Smooth muscle cell (in vitro differentiated cells): Measurements from ENCODE around the gene DDX41. TPM values are rescaled to one million over a fixed set of nuclear protein-coding genes. Genes with fewer than 3 reads are reported as not detected.

ENCODE experiments used
- DNase-seq: peaks from one replicate; lab custom pipeline; 2025; ENCODE audit not compliant: unreplicated experiment; lab: John Stamatoyannopoulos, UW
- H2AFZ ChIP-seq: fragments of 200-600 bp; sonication (generic); 2 replicates; pipeline ENCODE4 v1.6.0; 2016; ENCODE audit warnings: antibody characterized with exemption, low read depth, mild to moderate bottlenecking
- H3F3A ChIP-seq: fragments of 200-600 bp; sonication (generic); 2 replicates; pipeline ENCODE4 v1.6.0; 2017; ENCODE audit warnings: antibody characterized with exemption, low read depth
- H3K27ac ChIP-seq: fragments of 200-600 bp; sonication (generic); 2 replicates; pipeline ENCODE4 v1.5.1; 2016; ENCODE audit warnings: low read depth, mild to moderate bottlenecking
- H3K27me3 ChIP-seq: fragments of 200-600 bp; sonication (generic); 2 replicates; pipeline ENCODE4 v1.6.1; 2016; ENCODE audit warnings: low read depth, mild to moderate bottlenecking
- H3K36me3 ChIP-seq: fragments of 200-600 bp; sonication (generic); 2 replicates; pipeline ENCODE4 v1.5.1; 2016; ENCODE audit warnings: low read depth
- H3K4me1 ChIP-seq: fragments of 200-600 bp; sonication (generic); 2 replicates; pipeline ENCODE4 v1.5.1; 2016; ENCODE audit warnings: low read depth
- H3K4me2 ChIP-seq: fragments of 200-600 bp; sonication (generic); 2 replicates; pipeline ENCODE4 v1.6.0; 2016; ENCODE audit warnings: mild to moderate bottlenecking
- H3K4me3 ChIP-seq: fragments of 200-600 bp; sonication (generic); 2 replicates; pipeline ENCODE4 v1.5.1; 2016; ENCODE audit warnings: mild to moderate bottlenecking
- H3K79me2 ChIP-seq: fragments of 200-600 bp; sonication (generic); 2 replicates; pipeline ENCODE4 v1.6.0; 2016; ENCODE audit warnings: low read depth, mild to moderate bottlenecking
- H3K9ac ChIP-seq: fragments of 200-600 bp; sonication (generic); 2 replicates; pipeline ENCODE4 v1.6.0; 2016; ENCODE audit warnings: low read depth
- H3K9me3 ChIP-seq: fragments of 200-600 bp; sonication (generic); replicated peaks from 2 replicates; pipeline ENCODE4 v1.5.1; 2016; ENCODE audit warnings: low read depth
- H4K20me1 ChIP-seq: fragments of 200-600 bp; sonication (generic); 2 replicates; pipeline ENCODE4 v1.6.0; 2016; ENCODE audit warnings: low read depth
- CTCF ChIP-seq: fragments of 200-600 bp; sonication (generic); IDR thresholded peaks from 2 replicates; pipeline ENCODE4 v1.5.1; 2017; ENCODE audit warnings: borderline replicate concordance, mild to moderate bottlenecking, antibody characterized with exemption; ENCODE audit not compliant: insufficient read depth, poor library complexity, severe bottlenecking
- WGBS: methylation state at CpG from one replicate; pipeline ENCODE4 v1.1.7; 2016; ENCODE audit warnings: low lambda C conversion rate; 5-methylcytosine and 5-hydroxymethylcytosine counted together
- polyA plus RNA-seq: library from polyadenylated mRNA; unstranded; fragments of >200 nt; fragmentation: Nextera tagmentation; extraction: Ambion mirVana; gene quantifications from 2 replicates; pipeline ENCODE4 v1.2.1, GENCODE V29; 2016
- total RNA-seq: library from RNA; depleted of rRNA; stranded (reverse); fragments of >200 nt; gene quantifications from 2 replicates; pipeline ENCODE4 v1.2.3, GENCODE V29; 2014

The DDX41 gene
- total and polyA plus RNA-seq, 2 experiments from 2014 or later: 72.5 to 90.0 TPM

GRCh38 chr5:177496070-177496726 lies 20.6 kb downstream of the DDX41 start:
- no peak for DNase-seq
- peaks cover 41% of the 10 kb centered on the region for H3K4me1 ChIP-seq
- peaks cover 33% of the 10 kb centered on the region for H4K20me1 ChIP-seq
- peak overlapping the region; percentile 90 for H3K9ac ChIP-seq
- no peaks in the 10 kb centered on the region for H3K9me3 ChIP-seq
- H2AFZ ChIP-seq: no peak overlapping the region
- H3K79me2 ChIP-seq: peaks cover 29% of the 10 kb centered on the region
- peak overlapping the region; percentile 99 for H3K4me2 ChIP-seq
- no peaks in the 10 kb centered on the region for H3K27me3 ChIP-seq
- H3F3A ChIP-seq: peaks cover 31% of the 10 kb centered on the region
- H3K36me3 ChIP-seq: no peaks in the 10 kb centered on the region
- 7% methylated on average over 12 of the region's 12 CpGs for WGBS
- TF ChIP-seq CTCF: peak; percentile 24
- peak overlapping the region; percentile 66 for H3K4me3 ChIP-seq
- peak overlapping the region; percentile 96 for H3K27ac ChIP-seq

GRCh38 chr5:177495243-177496060 lies 21.3 kb downstream of the DDX41 start:
- H3K9me3 ChIP-seq: no peaks in the 10 kb centered on the region
- H3K4me3 ChIP-seq: peak overlapping the region; percentile 66
- H2AFZ ChIP-seq: no peak overlapping the region
- peak overlapping the region; percentile 99 for H3K4me2 ChIP-seq
- DNase-seq: peak; percentile 56
- no peak for TF ChIP-seq CTCF
- peak overlapping the region; percentile 96 for H3K27ac ChIP-seq
- whole genome bisulfite sequencing: 34% methylated on average over 13 of the region's 14 CpGs
- peak overlapping the region; percentile 90 for H3K9ac ChIP-seq
- peaks cover 37% of the 10 kb centered on the region for H3K4me1 ChIP-seq
- H3F3A ChIP-seq: peaks cover 32% of the 10 kb centered on the region
- H3K79me2 ChIP-seq: peaks cover 35% of the 10 kb centered on the region
- H4K20me1 ChIP-seq: peaks cover 40% of the 10 kb centered on the region
- H3K27me3 ChIP-seq: no peaks in the 10 kb centered on the region
- no peaks in the 10 kb centered on the region for H3K36me3 ChIP-seq

- peak; percentile 23 for TF ChIP-seq CTCF
- Histone ChIP-seq H3K27me3 (no peaks in the 10 kb centered on the region), H2AFZ (no peak overlapping the region), H3K36me3 (no peaks in the 10 kb centered on the region), H3K4me1 (peaks cover 34% of the 10 kb centered on the region), H4K20me1 (peaks cover 49% of the 10 kb centered on the region), H3K9me3 (no peaks in the 10 kb centered on the region), H3K4me3 (peak overlapping the region; percentile 6), H3K4me2 (peak overlapping the region; percentile 99), H3F3A (peaks cover 32% of the 10 kb centered on the region), H3K9ac (peak overlapping the region; percentile 69), H3K79me2 (peaks cover 39% of the 10 kb centered on the region), H3K27ac (peak overlapping the region; percentile 96)
- 25% methylated on average over 7 of the region's 11 CpGs for WGBS
- peak; percentile 74 for DNase-seq
Measured at GRCh38 chr5:177494346-177495195, 22.2 kb downstream of the DDX41 start.
